SK-N-SH (cell line): Measurements from ENCODE around the gene CRACR2A. TPM values are rescaled to one million over a fixed set of nuclear protein-coding genes. Genes with fewer than 3 reads are reported as not detected.

ENCODE experiments used
- CTCF ChIA-PET: fragments of 300-600, 350-600 bp; formaldehyde crosslinking; extraction: SDS; loops from one replicate; lab custom pipeline; 2021; lab: Yijun Ruan, JAX
- POLR2A ChIA-PET: fragments of 350-600 bp; sonication (Branson Sonifier 250); formaldehyde crosslinking; extraction: SDS; loops from one replicate; lab custom pipeline; 2020; ENCODE audit warnings: antibody characterized with exemption, inconsistent platforms; lab: Yijun Ruan, JAX
- DNase-seq: peaks from one replicate; pipeline ENCODE4 v3.0.0; 2012
- H2AFZ ChIP-seq: fragments of 200-600 bp; sonication (generic); 2 replicates; pipeline ENCODE4 v1.8.1; 2016; ENCODE audit warnings: antibody characterized with exemption, mild to moderate bottlenecking, low read depth
- H3F3A ChIP-seq: fragments of 200-600 bp; sonication (generic); replicated peaks from 2 replicates; pipeline ENCODE3; 2016; ENCODE audit warnings: antibody characterized with exemption, mild to moderate bottlenecking; ENCODE audit not compliant: insufficient read depth
- H3K27ac ChIP-seq, 2 experiments: fragments of 200-500 bp in 1 of 2; fragments of 200-600 bp in 1 of 2; sonication (Bioruptor generic) in 1 of 2; sonication (generic), shearing (Covaris generic) in 1 of 2; 2 replicates each; pipeline versions ENCODE4 v1.5.1 to v1.6.1; 2014 to 2016; ENCODE audit warnings: low read depth in 2 of 2, inconsistent platforms in 1 of 2, low read length in 1 of 2, mild to moderate bottlenecking in 1 of 2, mixed read lengths in 1 of 2
- H3K27me3 ChIP-seq: fragments of 200-600 bp; sonication (generic), shearing (Covaris generic); 2 replicates; pipeline ENCODE4 v1.6.1; 2016; ENCODE audit warnings: mixed run types; ENCODE audit not compliant: insufficient read depth
- H3K36me3 ChIP-seq, 2 experiments: fragments of 200-500 bp in 1 of 2; fragments of 200-600 bp in 1 of 2; sonication (Bioruptor generic) in 1 of 2; sonication (generic) in 1 of 2; replicated peaks in 1 of 2; 2 replicates each; pipeline versions ENCODE3 to v1.5.1; 2014 to 2016; ENCODE audit warnings: low read length in 1 of 2, mild to moderate bottlenecking in 1 of 2; ENCODE audit not compliant: insufficient read depth in 2 of 2, control insufficient read depth in 1 of 2
- H3K4me1 ChIP-seq, 2 experiments: fragments of 200-500 bp in 1 of 2; fragments of 200-600 bp in 1 of 2; sonication (Bioruptor generic) in 1 of 2; sonication (generic), shearing (Covaris generic) in 1 of 2; 2 replicates each; pipeline versions ENCODE4 v1.5.1 to v1.6.1; 2014 to 2016; ENCODE audit warnings: low read depth in 1 of 2, low read length in 1 of 2, mixed run types in 1 of 2; ENCODE audit not compliant: insufficient read depth in 2 of 2, control insufficient read depth in 1 of 2
- H3K4me2 ChIP-seq: fragments of 200-600 bp; sonication (generic), shearing (Covaris generic); 2 replicates; pipeline ENCODE4 v1.6.1; 2017; ENCODE audit warnings: mixed run types
- H3K4me3 ChIP-seq, 2 experiments: fragments of 200-500 bp in 1 of 2; fragments of 200-600 bp in 1 of 2; sonication (Bioruptor generic) in 1 of 2; sonication (generic), shearing (Covaris generic) in 1 of 2; 2 replicates each; pipeline versions ENCODE4 v1.5.1 to v1.8.1; 2014 to 2016; ENCODE audit warnings: low read depth in 2 of 2, inconsistent platforms in 1 of 2, low read length in 1 of 2, mild to moderate bottlenecking in 1 of 2, mixed read lengths in 1 of 2, moderate library complexity in 1 of 2
- H3K79me2 ChIP-seq: fragments of 200-600 bp; sonication (generic); 2 replicates; pipeline ENCODE4 v1.8.1; 2017; ENCODE audit warnings: mild to moderate bottlenecking; ENCODE audit not compliant: insufficient read depth
- H3K9ac ChIP-seq: fragments of 200-600 bp; sonication (generic); 2 replicates; pipeline ENCODE4 v1.6.1; 2017; ENCODE audit warnings: mixed run types
- H3K9me2 ChIP-seq: fragments of 200-600 bp; sonication (generic); 2 replicates; pipeline ENCODE4 v1.6.1; 2017; ENCODE audit warnings: mixed run types
- H3K9me3 ChIP-seq: fragments of 200-600 bp; sonication (generic); 2 replicates; pipeline ENCODE4 v1.6.1; 2017; ENCODE audit warnings: mixed run types, mild to moderate bottlenecking, moderate library complexity
- H4K20me1 ChIP-seq: fragments of 200-600 bp; sonication (generic); 2 replicates; pipeline ENCODE4 v1.6.1; 2017; ENCODE audit warnings: mild to moderate bottlenecking, mixed run types; ENCODE audit not compliant: insufficient read depth
- ELF1 ChIP-seq: IDR thresholded peaks from 2 replicates; pipeline ENCODE4 v1.4.0; 2012
- EZH2phosphoT487 ChIP-seq: fragments of 200-600 bp; sonication (generic); IDR thresholded peaks from 2 replicates; pipeline ENCODE4 v1.6.1; 2017; ENCODE audit warnings: low read depth, mixed run types, mild to moderate bottlenecking, antibody characterized with exemption, moderate library complexity, borderline replicate concordance
- FOSL2 ChIP-seq: IDR thresholded peaks from 2 replicates; pipeline ENCODE4 v1.4.0; 2012; ENCODE audit warnings: low read depth, mild to moderate bottlenecking, moderate library complexity, borderline replicate concordance
- FOXJ3 ChIP-seq: sonication (generic); formaldehyde crosslinking; IDR thresholded peaks from 2 replicates; pipeline ENCODE4 v1.5.1; 2020; ENCODE audit warnings: mild to moderate bottlenecking, missing genetic modification reagents
- FOXM1 ChIP-seq: IDR thresholded peaks from 2 replicates; pipeline ENCODE4 v1.4.0; 2012; ENCODE audit warnings: low read depth, mild to moderate bottlenecking
- GATA2 ChIP-seq: sonication (generic); formaldehyde crosslinking; IDR thresholded peaks from 2 replicates; pipeline ENCODE4 v1.5.0; 2020; ENCODE audit warnings: mild to moderate bottlenecking, missing genetic modification reagents
- MAX ChIP-seq: IDR thresholded peaks from 2 replicates; pipeline ENCODE4 v1.4.0; 2012; ENCODE audit warnings: low read depth
- MXI1 ChIP-seq: IDR thresholded peaks from 2 replicates; pipeline ENCODE4 v1.6.1; 2012; ENCODE audit warnings: mild to moderate bottlenecking, low read depth, low read length, improper control_type of control experiment
- NRF1 ChIP-seq: IDR thresholded peaks from 2 replicates; pipeline ENCODE4 v1.6.1; 2012; ENCODE audit warnings: low read depth, mild to moderate bottlenecking, low read length
- POLR2AphosphoS5 ChIP-seq: IDR thresholded peaks from 2 replicates; pipeline ENCODE4 v1.6.1; 2012; ENCODE audit warnings: low read depth, low read length
- RAD21 ChIP-seq: IDR thresholded peaks from 2 replicates; pipeline ENCODE4 v1.6.1; 2012; ENCODE audit warnings: mild to moderate bottlenecking, low read length
- RCOR1 ChIP-seq: fragments of 150-350 bp; IDR thresholded peaks from 2 replicates; pipeline ENCODE4 v1.6.1; 2017; ENCODE audit warnings: antibody characterized with exemption, low read length
- REST ChIP-seq: IDR thresholded peaks from 2 replicates; pipeline ENCODE4 v1.6.1; 2012; ENCODE audit warnings: mild to moderate bottlenecking, low read depth, low read length, moderate library complexity
- RXRA ChIP-seq: IDR thresholded peaks from 2 replicates; pipeline ENCODE4 v1.4.0; 2012; ENCODE audit warnings: low read depth, mild to moderate bottlenecking, borderline replicate concordance
- SIN3A ChIP-seq: IDR thresholded peaks from 2 replicates; pipeline ENCODE4 v1.6.1; 2012; ENCODE audit warnings: low read depth, mild to moderate bottlenecking, low read length, moderate library complexity, borderline replicate concordance
- TCF12 ChIP-seq: IDR thresholded peaks from 2 replicates; pipeline ENCODE4 v1.4.0; 2012
- ZBTB33 ChIP-seq: IDR thresholded peaks from 2 replicates; pipeline ENCODE4 v1.4.0; 2012; ENCODE audit warnings: low read depth, borderline replicate concordance
- WGBS: methylation state at CpG from one replicate; pipeline ENCODE4 v1.1.6; 2017; ENCODE audit warnings: low lambda C conversion rate; 5-methylcytosine and 5-hydroxymethylcytosine counted together
- polyA plus RNA-seq, 3 experiments: library from polyadenylated mRNA; depleted of rRNA; stranded (reverse); fragments of >200 nt; gene quantifications; 2 replicates each; pipeline ENCODE4 v1.2.3, GENCODE V29; 2012

Gene CRACR2A
- polyA plus RNA-seq, 1 of the 3 experiments (the other 2 are of a cell fraction), result 0.12 TPM

- WGBS, result 60% methylated on average over 8 of the region's 8 CpGs
- H3K27me3 ChIP-seq, result no peaks in the 10 kb centered on the region
- DNase-seq, result peak; percentile 59
- H3K9me3 ChIP-seq, result no peaks in the 10 kb centered on the region
- no peak overlapping the region for H3K9ac ChIP-seq
- H3K79me2 ChIP-seq, result no peaks in the 10 kb centered on the region
- no peaks in the 10 kb centered on the region for H3F3A ChIP-seq
- TF ChIP-seq EZH2phosphoT487 (no peak), MXI1 (peak; percentile 75)
- no peak overlapping the region for H2AFZ ChIP-seq
- POLR2A ChIA-PET, result no interaction called here
- peaks cover 0 to 24% of the 10 kb centered on the region in 2 experiments; a peak in 1 of 4 replicates for H3K4me1 ChIP-seq
- H3K9me2 ChIP-seq, result no peaks in the 10 kb centered on the region
- no peak overlapping the region for H3K4me2 ChIP-seq
- H3K27ac ChIP-seq, result peak overlapping the region in 1 of 2 experiments; percentile 62; a peak in 2 of 4 replicates
- H3K36me3 ChIP-seq, result no peaks in the 10 kb centered on the region
- CTCF ChIA-PET, result interaction anchor here (0.6 to 2.7 kb wide), 5 partner anchors 17 to 330 kb away, joined by 3 to 12 read pairs (median 3); no protein-coding TSS in a partner anchor
- H4K20me1 ChIP-seq, result no peaks in the 10 kb centered on the region
- no peak overlapping the region for H3K4me3 ChIP-seq
Measured at GRCh38 chr12:3630621-3631271, 122.2 kb downstream of the CRACR2A start.

- Histone ChIP-seq H3K9me2 (no peaks in the 10 kb centered on the region), H2AFZ (no peak overlapping the region), H3K36me3 (no peaks in the 10 kb centered on the region), H3K4me3 (no peak overlapping the region), H3K9ac (no peak overlapping the region), H3K4me2 (no peak overlapping the region), H3K4me1 (peaks cover 0 to 24% of the 10 kb centered on the region in 2 experiments; a peak in 1 of 4 replicates), H3F3A (no peaks in the 10 kb centered on the region), H4K20me1 (no peaks in the 10 kb centered on the region)
- CTCF ChIA-PET, result interaction anchor here (0.8 to 2.7 kb wide), 2 partner anchors 52 to 329 kb away, joined by 3 to 12 read pairs; no protein-coding TSS in a partner anchor
- 64% methylated on average over 8 of the region's 8 CpGs for WGBS
- DNase-seq, result no peak
- TF ChIP-seq RXRA, result no peak
- no peak for TF ChIP-seq FOXJ3 (CRISPR knock-in tag)
- TF ChIP-seq ZBTB33, result no peak
- TF ChIP-seq NRF1, result no peak
- no peak for TF ChIP-seq ELF1
- no peak for TF ChIP-seq POLR2AphosphoS5
- TF ChIP-seq FOSL2, result no peak
- TF ChIP-seq RAD21, result no peak
- TF ChIP-seq SIN3A, result no peak
- TF ChIP-seq RCOR1, result no peak
- no peak for TF ChIP-seq REST
- TF ChIP-seq MAX, result no peak
- TF ChIP-seq GATA2 (CRISPR knock-in tag), result no peak
- TF ChIP-seq FOXM1, result no peak
- TF ChIP-seq TCF12, result no peak
- TF ChIP-seq, all 33 proteins: peak for 0
- H3K9me3 ChIP-seq, result no peaks in the 10 kb centered on the region
- H3K79me2 ChIP-seq, result no peaks in the 10 kb centered on the region
- no peak overlapping the region for H3K27ac ChIP-seq
- no peaks in the 10 kb centered on the region for H3K27me3 ChIP-seq
- POLR2A ChIA-PET, result no interaction called here
Measured at GRCh38 chr12:3630111-3630510, 122.8 kb downstream of the CRACR2A start.
